DND-41 (cell line): ENCODE data around the gene RGS2.

ENCODE experiments used
- CTCF ChIP-seq: IDR thresholded peaks from 2 replicates; pipeline ENCODE4 v1.5.1; 2012; ENCODE audit warnings: borderline replicate concordance, low read length, moderate library complexity, mild to moderate bottlenecking; ENCODE audit not compliant: poor library complexity, severe bottlenecking; ENCODE audit errors: extremely low read depth
- EZH2 ChIP-seq: IDR thresholded peaks from 3 replicates; pipeline ENCODE4 v1.6.1; 2012; ENCODE audit warnings: borderline replicate concordance, low read depth, mild to moderate bottlenecking, moderate library complexity, low read length, inconsistent platforms; ENCODE audit not compliant: severe bottlenecking

DNA sequence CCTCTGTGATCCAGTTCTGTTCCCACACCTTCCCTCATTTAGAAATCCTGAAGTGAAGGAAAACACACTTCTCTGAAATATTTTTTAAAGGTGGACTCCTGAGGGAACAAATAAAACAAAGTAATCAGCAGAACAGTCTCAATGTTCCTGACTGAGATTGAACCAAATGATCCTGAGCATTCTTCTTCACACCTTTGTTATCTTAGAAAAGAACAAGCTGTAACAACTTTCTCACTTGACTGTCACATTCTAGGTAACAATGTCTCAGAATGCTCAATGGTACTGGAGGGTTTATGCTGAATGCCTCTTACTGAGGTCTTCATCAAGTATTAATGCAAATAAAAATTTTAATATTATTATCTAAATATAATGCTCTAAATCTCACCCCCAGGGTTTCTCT lies 40.4 kb upstream of the RGS2 start:
- no peak for TF ChIP-seq CTCF
- TF ChIP-seq EZH2: no peak
